Ishikawa (cell line): ENCODE results near the gene RTN4RL1.

Source experiments
- EGR1 ChIP-seq: IDR thresholded peaks from 2 replicates; pipeline ENCODE4 v1.6.1; 2012
- TCF12 ChIP-seq: IDR thresholded peaks from 2 replicates; pipeline ENCODE4 v1.6.1; 2012; ENCODE audit warnings: low read depth
- TF ChIP-seq, protein P1 (sequence below): IDR thresholded peaks from 2 replicates; pipeline ENCODE4 v1.6.1; 2012

DNA sequence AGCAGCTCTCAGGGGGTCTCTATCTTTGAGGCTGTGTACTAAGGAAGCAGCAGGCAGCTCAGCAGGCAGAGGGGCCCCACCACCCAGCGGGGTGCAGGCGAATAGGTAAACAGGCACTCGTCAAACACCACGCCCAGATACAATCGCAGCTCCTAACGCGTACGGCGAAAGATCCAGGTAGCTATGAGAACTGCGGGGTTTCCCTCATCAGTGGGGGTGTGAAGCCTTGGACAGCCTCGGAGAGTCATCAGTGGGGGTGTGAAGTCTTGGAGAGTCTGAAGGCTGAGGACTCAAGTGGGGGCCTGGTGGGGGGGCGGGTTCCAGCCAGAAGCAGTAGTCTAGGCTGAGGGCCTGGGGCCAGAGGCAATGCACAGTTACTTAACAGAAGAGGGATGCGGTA is 69.0 kb downstream of the RTN4RL1 start:
- TF ChIP-seq, protein P1, sequence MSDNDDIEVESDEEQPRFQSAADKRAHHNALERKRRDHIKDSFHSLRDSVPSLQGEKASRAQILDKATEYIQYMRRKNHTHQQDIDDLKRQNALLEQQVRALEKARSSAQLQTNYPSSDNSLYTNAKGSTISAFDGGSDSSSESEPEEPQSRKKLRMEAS: no peak
- TF ChIP-seq TCF12: no peak
- TF ChIP-seq EGR1: no peak
